ENCODE data around the gene HNF1B. TPM values are rescaled to one million over a fixed set of nuclear protein-coding genes. Genes with fewer than 3 reads are reported as not detected.
A peak's percentile ranks its signal among the peaks of the same experiment; 100 is the strongest.

The HNF1B gene
- total RNA-seq, 2 donors from 2014 or later, result 0.50 TPM; not detected in 1

- H3K4me1 Mint-ChIP-seq, result peaks cover 19% of the 10 kb centered on the region
- H3K4me3 Mint-ChIP-seq, result peak overlapping the region; percentile 19
These were observed 104.8 kb downstream of the HNF1B start for GRCh38 chr17:37640015-37640414.

GRCh38 chr17:37637956-37638355 lies 106.9 kb downstream of the HNF1B start:
- Mint-ChIP-seq H3K27ac (no peak overlapping the region), H3K4me1 (peaks cover 19% of the 10 kb centered on the region), H3K27me3 (no peaks in the 10 kb centered on the region), H3K9me3 (no peaks in the 10 kb centered on the region), H3K36me3 (ENCODE audit: low read depth) (peaks cover 96% of the 10 kb centered on the region), H3K4me3 (no peak overlapping the region)
- ATAC-seq (replicated peaks), result no peak

More at GRCh38 chr17:37640015-37640414, 104.8 kb downstream of the HNF1B start:
- Mint-ChIP-seq H3K9me3 (no peaks in the 10 kb centered on the region), H3K27me3 (peaks cover 8% of the 10 kb centered on the region), H3K27ac (peak overlapping the region; percentile 7), H3K36me3 (ENCODE audit: low read depth) (peaks cover 75% of the 10 kb centered on the region)
- no peak for ATAC-seq (replicated peaks)

Other genes starting within 250 kb of the HNF1B start
- 10 to 100 TPM; 63.8 to 64.1 TPM for gene SYNRG, start 135.6 kb downstream of the HNF1B start, total RNA-seq
- 10 to 100 TPM; 24.4 to 37.8 TPM for gene DDX52, start 101.6 kb downstream of the HNF1B start, total RNA-seq
- not detected for gene TBC1D3K, start 179.4 kb upstream of the HNF1B start, total RNA-seq
- gene TBC1D3L, start 244.0 kb upstream of the HNF1B start, total RNA-seq, result 10 to 100 TPM in 1 of 2 donors, under 1 TPM in 1; 0.41 to 38.1 TPM

All from activated T-helper 17 cell treated with anti-CD3 and anti-CD28 coated beads, Interleukin-2, amount 50 U/mL, for 72 hours (primary cell).